ENCODE data around the gene EGLN3. TPM values are rescaled to one million over a fixed set of nuclear protein-coding genes. Genes with fewer than 3 reads are reported as not detected.

Gene EGLN3
- total and polyA plus RNA-seq, 4 donors: 1.3 to 2.3 (median 1.5) TPM

- TF ChIP-seq ZBTB33 (IDR thresholded peaks at IDR 0.05) (no peak), NR2F2 (IDR thresholded peaks at IDR 0.05) (no peak), HNF4G (IDR thresholded peaks at IDR 0.05) (no peak), TAF1 (conservative IDR thresholded peaks at IDR 0.05) (no peak), JUND (IDR thresholded peaks at IDR 0.05) (no peak), SP1 (IDR thresholded peaks at IDR 0.05) (no peak), FOXA2 (IDR thresholded peaks at IDR 0.05) (no peak), GABPA (IDR thresholded peaks at IDR 0.05 in 1 of 2, conservative IDR thresholded peaks at IDR 0.05 in 1 of 2) (no peak)
Observed at GRCh38 chr14:33993246-33993645, 42.4 kb upstream of the EGLN3 start (continued).

GRCh38 chr14:33992274-33993007 is 41.6 kb upstream of the EGLN3 start:
- Histone ChIP-seq H3K4me3 (ENCODE audit: low read depth in 1 of 3, low read length in 3 of 3) (no peak overlapping the region), H3K27me3 (ENCODE audit: control insufficient read depth in 4 of 4, insufficient read depth in 4 of 4, low read length in 3 of 4) (no peaks in the 10 kb centered on the region), H3K27ac (ENCODE audit: low read depth in 1 of 2, low read length in 2 of 2) (no peak overlapping the region), H3K36me3 (ENCODE audit: control insufficient read depth in 4 of 4, insufficient read depth in 3 of 4, low read depth in 1 of 4, low read length in 3 of 4) (no peaks in the 10 kb centered on the region), H3K9ac (ENCODE audit: low read depth in 1 of 2, low read length in 2 of 2) (no peak overlapping the region), H3K9me3 (ENCODE audit: control insufficient read depth in 4 of 4, low read length in 3 of 4) (no peaks in the 10 kb centered on the region), H3K4me1 (ENCODE audit: control insufficient read depth in 4 of 4, insufficient read depth in 4 of 4, low read length in 3 of 4) (peaks cover 0 to 3% (median 0%) of the 10 kb centered on the region in 4 donors)
- TF ChIP-seq NR2F2 (IDR thresholded peaks at IDR 0.05) (no peak), RXRA (IDR thresholded peaks at IDR 0.05) (no peak), ZBTB33 (IDR thresholded peaks at IDR 0.05) (no peak), CTCF (IDR thresholded peaks at IDR 0.05; ENCODE audit: low read depth, low read length, missing input control) (no peak), HNF4G (IDR thresholded peaks at IDR 0.05) (no peak), YY1 (IDR thresholded peaks at IDR 0.05) (no peak), REST (IDR thresholded peaks at IDR 0.05) (no peak), HNF4A (conservative IDR thresholded peaks at IDR 0.05) (no peak), EGR1 (IDR thresholded peaks at IDR 0.05; ENCODE audit: low read depth in 2 of 2) (no peak), JUND (IDR thresholded peaks at IDR 0.05) (no peak), MAX (IDR thresholded peaks at IDR 0.05) (no peak), SP1 (IDR thresholded peaks at IDR 0.05) (no peak), GABPA (IDR thresholded peaks at IDR 0.05 in 1 of 2, conservative IDR thresholded peaks at IDR 0.05 in 1 of 2) (no peak), TAF1 (conservative IDR thresholded peaks at IDR 0.05) (no peak), FOXA1 (IDR thresholded peaks at IDR 0.05) (no peak), FOXA2 (IDR thresholded peaks at IDR 0.05) (no peak), RAD21 (IDR thresholded peaks at IDR 0.05) (no peak), ATF3 (IDR thresholded peaks at IDR 0.05) (no peak)
- no peak for DNase-seq (ENCODE audit: low spot score)
- 95% methylated on average over 3 of the region's 3 CpGs for WGBS

All from liver (tissue), 9 donors.